NCI-H2196 treated with DMSO at 0.1 percent for 48 hours (cell line): ENCODE measurements around the gene FMOD.
A peak's percentile ranks its signal among the peaks of the same experiment; 100 is the strongest.

ENCODE experiments used
- DNase-seq: peaks from one replicate; lab custom pipeline; 2025; ENCODE audit not compliant: unreplicated experiment; lab: John Stamatoyannopoulos, UW

FMOD gene

DNA sequence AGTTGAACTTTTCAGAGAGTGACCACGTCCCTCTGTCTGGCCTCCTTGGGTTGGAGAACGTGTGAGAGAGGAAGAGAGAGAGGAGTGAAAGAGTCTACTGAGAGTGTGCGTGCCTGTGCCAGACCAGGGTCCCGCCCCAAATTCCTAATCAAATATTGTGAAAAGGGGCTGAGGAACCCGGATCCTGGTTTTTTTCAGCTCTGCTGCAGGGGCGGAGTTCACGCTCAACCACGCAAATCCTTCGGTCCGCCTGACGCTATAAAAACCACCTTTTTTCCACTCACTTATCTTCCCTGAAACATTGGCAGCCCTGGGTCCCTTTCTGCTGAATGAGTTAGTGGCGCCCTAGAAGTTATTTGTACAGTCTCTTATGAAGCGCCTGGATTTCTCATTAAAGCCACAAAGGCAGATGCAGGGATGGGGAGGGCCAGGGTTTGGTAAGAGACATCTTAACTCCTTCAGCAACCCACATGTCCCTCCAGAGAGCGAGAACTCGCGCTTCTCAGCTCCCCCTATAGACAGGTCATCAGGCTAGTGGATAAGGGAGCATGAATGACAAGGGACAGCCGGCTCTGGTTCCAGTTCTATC, at the start of gene FMOD:
Gene FMOD (minus strand): TSS at position 86 of the 589 bp plus-strand sequence. CDS start 2,852 bp downstream, outside the sequence.
- DNase-seq: no peak

DNA sequence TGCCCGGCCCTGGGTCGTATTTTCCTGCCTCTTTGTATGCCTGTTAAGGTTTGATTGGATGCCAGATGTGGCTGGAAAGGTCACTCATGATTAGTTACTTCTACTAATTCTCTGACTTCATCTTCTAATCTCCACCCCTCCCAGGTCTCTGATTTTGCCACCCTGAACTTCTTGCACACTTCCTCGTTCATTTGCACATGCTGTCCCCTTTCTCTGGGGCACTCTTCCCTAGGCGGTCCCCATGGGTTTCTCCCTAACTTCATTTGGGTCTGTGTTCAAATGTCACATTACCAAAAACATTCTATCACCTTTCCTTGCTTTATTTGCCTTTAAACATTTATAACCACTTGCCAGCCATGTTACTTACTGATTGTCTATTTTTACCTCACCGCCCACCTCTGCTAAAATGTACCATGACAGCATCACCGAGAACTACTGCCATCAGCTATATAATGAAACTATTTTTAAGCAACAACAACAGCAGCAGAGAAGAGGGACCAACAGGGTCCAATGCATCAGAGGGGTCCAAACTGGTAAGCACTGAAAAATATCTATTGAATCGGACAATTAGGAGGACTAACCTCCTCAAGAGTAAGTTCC, 45.8 kb upstream of the FMOD start:
- no peak for DNase-seq

DNA sequence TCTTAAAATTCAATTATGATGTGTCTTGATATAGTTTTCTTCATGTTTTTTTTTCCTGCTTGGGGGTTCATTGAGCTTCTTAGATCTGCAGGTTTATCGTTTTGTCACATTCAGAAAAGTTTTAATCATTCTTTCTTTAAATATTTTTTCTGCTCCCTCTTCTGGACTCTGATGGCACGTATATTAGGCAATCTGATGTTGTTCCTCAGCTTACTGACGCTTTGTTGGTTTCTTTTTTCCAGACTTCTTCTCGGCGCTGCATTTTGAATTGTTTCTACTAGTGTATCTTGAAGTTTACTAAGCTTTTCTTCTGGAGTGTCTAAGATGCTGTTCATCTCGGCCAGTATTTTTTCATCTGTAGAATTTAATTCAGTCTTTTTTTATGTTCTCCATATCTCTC, 44.8 kb upstream of the FMOD start:
- no peak for DNase-seq

DNA sequence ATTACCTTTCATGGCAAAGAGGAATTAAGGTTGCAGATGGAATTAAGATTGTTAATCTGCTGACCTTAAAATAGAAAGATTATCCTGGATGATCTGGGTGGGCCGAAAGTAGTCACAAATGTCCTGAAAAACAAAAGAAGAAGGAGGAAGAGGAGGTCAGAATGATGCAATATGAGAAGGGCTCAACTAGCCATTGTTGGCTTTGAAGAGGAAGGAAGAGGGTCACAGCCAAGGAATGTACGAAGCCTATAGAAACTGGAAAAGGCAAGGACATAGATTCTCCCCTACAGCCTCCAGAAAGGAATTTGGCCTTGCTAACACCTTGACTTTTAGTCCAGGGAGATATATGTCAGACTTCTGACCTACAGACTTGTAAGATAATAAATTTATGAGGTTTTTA, 39.4 kb upstream of the FMOD start:
- DNase-seq: no peak

DNA sequence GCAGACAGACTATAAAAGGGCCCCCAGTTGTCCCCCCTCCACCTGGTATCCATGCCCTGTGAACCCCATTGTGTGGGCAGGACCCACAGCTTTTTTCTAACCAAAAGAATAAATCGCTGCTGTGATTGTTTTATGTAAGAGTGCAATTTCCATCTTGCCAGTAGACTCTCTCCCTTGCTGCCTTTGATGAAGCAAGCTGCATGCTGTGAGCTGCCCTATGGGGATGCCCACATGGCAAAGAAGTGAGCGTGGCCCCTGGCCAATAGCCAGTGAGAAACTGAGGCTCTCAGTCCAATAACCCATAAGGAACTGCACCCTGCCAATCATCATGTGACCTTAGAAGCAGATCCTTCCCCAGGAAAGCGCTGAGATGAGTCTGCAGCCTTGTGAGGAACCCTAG, 37.8 kb upstream of the FMOD start:
- no peak for DNase-seq

DNA sequence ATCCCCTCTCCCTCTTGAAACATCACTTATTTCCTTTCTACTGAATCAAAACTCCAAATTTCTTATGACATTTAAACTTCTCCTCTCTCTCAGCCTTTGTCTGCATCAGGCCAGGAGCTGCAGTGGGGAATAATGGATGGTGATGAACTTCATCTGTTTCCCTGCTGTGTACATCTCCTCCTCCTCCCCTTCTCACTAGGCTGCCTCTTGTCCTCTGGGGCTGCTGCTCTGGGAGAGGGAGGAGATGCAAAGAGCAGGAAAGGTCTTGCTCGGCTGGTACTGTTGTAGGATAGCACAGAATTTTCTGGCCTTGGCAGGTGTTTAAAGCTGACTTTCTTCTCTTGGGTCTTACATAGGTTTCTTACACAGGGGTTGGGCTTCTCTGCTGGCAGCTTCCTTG, 31.1 kb upstream of the FMOD start:
- no peak for DNase-seq

DNA sequence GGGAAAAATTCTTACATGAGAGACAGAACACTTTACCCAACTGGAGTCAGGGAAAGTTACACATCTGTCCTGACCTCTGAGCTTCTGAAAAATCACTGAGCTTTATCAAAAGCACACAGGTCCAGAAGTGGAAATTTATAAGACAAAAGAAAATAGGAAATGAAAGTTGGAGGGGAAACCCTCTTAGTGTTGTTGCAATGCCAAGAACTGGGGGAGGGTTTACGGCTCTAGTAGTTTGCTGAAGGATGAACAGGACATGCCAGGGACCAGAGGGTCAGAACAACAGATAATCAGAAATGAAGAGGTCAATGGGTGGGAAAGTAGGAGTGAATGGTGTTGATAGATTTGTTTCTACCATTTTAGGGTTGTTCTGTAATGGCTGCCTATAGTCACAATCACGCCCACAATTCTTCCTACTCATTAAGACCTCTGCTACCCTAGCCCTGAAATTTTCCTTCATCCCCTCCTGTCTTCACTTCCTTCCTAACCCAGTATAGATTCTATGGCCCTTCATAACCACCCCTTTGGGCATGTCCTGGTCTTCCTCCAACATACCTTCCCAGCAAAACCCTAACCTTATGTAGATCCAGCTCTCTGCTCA, 30.3 kb upstream of the FMOD start:
- DNase-seq: no peak

DNA sequence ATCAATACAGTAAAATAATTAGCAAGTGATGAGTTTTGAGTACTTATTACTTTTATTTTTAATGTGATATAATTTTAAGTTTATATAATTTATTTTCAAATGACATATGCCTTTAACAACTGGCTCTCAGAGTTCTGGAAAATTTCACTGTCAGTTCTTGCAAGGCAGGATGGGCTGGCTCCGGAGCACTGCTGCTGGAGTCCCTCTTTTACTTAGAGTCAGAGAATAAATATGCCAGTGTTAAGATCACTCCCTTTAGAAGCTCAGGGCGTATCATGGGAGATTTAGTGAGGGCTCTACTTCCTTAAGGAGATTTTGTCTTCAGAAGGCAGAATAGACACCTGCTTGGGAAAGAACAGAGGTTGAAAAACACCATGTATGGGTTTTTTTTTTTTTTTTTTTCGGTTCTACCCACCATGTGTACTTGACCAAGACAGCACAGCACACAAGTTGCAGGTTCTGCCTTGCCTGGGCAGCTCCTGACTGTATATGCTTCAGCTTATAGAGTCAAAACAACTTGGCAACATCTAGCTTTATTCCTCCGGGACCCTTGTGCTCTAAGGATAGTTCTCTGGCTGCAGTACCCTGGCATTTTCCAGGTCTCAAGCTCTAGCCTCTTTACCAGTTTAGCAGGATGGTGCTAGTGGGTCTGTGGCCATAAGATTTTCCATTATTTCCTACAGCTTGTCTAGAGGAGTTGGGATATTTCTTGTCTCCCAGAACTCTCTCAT, 29.7 kb upstream of the FMOD start:
- no peak for DNase-seq

DNA sequence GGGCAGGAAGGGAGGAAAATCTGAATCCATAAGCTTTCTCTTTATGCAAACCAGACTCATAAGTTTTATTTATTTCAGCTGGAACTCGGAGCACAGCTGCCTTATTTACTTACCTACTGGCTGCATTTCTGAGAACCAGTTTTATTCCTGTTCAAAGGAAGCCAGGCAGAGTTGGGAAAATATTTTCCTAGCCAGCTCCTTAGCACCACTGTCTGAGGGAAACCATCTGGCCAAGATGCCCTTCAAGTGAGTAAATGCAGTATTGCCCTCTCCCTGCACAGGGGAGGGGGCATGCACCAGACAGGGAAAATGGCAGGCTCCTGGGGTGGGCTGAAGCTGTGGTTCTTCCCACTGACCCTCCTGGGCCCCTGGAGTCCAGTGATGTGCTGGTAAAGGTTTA, 28.9 kb upstream of the FMOD start:
- DNase-seq: no peak

DNA sequence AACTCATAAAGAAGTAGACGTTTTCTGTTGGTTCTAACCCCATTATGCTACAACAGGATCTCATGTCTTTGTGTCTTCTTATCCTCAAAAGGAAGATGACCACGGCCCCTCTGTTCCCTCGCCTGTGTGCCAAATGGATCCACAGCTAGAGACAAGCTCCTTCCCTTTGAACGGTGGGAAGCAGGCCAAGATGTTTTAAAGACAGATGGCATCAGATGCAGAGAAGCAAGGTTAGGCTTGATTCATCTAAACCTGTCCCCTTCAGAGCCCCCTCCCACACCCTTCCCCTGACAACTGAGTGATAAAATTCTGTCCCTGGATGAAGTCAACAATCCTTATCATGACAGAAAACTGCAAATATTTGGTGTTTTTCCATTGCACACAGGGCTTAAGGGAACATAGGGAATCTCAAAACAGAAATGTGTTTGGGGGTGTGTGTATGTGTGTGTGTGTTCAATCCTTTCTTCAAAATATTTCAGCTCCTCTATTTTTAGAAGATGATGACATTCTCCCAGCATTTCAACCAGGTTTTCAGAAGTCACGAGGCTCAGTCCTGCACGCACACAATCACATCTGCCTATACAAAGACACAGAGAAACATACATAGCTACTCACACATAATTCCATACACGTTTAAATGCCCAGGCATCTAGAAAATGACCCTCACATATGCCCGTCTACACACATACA, 27.8 kb upstream of the FMOD start:
- no peak for DNase-seq

DNA sequence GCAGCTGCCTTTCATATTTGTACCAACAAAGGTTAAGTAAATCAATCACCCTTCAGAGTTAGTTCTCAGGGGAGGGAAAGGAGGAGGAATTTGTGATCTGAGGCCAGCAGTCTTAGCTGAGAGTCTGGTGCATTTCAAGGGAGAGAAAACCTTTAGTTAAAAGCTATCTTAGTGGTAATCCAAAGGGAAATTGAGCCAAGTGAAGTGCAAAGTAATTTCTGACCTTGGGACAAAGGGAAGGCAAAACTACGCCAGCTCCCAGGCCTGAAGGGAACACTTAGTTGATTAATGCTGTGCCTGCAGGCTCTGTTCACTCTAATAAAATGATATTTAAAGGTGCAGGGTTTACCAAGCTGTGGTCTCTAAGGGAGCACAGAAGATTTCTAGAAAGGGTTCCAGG, 23.1 kb upstream of the FMOD start:
- DNase-seq: no peak

DNA sequence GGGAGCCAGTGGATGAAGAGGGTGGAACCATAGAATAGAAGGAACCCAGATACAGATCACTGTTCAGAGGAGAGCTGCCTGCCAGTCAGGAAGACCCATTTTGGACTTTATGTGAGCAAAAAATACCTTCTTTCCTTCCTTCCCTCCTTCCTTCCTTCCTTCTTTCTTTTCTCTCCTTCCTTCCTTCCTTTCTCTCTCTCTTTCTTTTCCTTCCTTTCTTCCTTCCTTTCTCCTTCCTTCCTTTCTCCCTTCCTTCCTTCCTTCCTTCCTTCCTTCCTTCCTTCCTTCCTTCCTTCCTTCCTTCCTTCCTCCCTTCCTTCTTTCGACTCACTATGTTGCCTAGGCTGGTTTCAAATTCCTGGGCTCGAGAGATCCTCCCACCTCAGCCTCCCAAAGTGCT, 22.1 kb upstream of the FMOD start:
- DNase-seq: no peak

DNA sequence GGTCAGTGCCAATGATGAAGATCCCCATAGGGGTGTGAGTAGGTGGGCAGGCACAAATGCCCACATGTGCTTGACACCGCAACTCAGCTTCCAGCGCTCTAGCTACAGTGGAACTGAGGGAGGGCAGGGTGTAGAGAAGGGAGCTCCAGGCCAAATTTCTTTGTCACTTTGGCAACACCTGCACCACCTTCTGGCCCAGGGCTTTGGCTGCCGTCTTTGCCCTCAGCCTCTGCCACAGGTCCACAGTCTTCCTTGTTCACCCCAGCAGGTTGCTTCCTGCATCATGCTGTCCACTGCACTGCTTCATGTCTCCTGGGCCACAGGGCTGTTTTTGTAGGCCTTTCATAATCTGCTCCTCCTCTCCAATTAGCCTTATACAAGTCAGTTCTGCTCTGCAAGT, 20.4 kb upstream of the FMOD start:
- DNase-seq: no peak

DNA sequence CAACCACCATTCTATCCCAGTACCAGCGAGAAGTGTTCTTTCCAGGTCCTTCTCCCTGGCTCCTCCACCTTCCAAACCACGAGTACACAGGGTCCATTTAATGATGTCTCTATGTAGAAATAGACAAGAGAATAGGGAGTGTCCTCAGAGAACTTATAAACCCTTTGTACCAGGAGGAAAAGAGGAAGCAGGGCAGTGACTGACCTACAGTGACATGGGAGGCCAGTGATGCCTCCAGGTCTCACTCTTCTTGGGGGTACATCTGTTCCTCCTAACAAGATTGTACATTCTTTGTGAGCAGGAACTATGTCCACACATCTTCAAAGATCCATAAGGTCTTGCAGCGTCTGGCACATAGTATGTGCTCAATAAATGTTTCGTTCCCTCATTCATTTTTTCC, 18.7 kb upstream of the FMOD start:
- DNase-seq: no peak

DNA sequence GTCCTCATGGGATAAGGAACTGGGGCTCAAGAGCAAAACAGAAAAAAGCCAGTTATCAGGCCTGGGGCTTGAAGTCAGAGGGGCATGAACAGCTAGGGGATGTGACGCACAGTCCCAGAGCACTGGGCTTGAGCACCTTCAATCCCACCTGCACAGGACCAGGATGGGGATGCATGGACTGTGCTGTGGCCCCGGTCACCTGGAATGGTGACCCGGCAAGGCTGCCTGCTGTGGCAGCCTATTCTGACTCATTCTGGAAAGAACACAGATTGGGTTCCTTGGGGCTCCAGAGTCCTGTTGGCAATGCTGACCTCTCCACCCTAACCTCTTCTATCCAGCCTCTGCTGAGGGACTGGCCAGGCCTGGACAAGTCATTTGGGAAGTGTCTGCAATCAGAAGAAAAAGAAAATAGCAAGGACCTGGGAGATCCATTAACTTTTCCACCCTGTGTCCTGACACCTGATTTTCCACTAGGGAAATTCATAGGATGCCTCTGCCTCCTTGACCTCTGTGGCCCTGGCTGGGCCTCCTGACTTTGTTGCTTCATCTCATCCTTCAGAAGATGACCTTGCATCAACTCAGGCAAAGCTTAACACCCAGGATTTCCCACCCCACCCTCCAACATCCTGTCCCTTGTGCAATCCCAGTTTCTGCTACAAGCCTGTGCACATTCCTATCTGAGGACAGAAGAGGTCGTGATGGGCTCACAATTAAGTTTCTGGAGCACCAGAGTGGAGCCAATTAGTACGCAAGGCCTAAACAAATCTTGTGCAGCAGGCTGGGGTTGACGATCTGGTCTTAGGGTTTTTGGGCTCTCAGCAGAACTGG, 17.9 kb upstream of the FMOD start:
- no peak for DNase-seq

DNA sequence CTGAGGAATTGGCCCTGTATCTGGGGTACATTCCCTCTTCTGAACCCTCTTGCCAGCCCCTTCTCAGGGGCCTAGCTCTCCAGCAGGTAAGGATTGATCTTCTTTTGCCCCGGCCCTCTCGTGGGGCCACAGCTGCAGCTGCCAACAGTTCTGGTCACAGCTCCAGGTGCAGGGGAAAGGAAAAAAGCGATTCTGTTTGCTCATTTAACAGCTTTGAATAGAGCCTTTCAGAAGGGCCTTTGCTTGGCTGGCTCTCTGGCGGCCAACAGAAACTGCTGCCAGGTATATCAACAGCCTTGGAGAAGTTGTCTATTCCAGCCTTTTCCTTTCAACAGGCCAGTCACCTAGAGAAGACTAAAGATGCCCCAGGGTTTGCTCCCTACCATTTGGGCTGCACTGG, 16.1 kb upstream of the FMOD start:
- DNase-seq: peak; percentile 82

DNA sequence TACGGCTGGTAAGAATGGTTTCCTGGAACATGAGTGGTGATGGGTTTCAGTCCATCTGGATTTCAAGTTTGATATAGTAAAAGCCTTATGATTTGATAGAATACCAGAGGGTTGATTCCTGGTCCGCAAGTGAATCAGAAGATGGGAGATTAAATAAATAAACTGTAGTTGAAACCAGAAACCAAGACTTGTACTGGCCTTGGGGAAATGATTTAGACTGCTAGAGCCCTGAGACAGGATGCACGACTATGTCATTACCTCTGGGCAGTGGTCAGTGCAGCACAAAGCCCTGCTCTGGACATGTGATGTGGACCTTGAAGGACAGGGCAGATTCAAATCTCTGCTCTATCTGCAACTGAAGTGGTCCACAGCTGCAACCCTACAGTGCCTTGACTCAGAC, 15.6 kb upstream of the FMOD start:
- no peak for DNase-seq

DNA sequence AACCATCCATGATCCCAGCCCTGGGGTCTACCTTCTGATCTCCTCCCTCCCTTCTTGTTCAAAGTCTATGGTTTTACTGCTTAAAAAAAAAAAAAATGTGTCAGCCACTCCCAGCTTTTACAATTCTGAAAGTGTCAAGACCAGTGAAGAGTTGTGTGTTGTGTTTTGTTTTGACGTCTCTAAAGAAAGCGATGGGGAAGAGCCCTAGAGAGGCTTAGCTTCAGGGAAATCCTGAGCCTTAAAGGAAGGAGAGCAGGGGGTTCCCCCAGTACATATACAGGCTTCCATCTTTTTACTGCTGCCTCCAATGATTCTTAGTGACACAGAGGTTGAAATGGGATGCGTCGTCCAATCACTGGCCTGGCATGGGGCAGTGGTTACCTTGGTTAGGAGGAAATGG, 13.9 kb upstream of the FMOD start:
- no peak for DNase-seq

DNA sequence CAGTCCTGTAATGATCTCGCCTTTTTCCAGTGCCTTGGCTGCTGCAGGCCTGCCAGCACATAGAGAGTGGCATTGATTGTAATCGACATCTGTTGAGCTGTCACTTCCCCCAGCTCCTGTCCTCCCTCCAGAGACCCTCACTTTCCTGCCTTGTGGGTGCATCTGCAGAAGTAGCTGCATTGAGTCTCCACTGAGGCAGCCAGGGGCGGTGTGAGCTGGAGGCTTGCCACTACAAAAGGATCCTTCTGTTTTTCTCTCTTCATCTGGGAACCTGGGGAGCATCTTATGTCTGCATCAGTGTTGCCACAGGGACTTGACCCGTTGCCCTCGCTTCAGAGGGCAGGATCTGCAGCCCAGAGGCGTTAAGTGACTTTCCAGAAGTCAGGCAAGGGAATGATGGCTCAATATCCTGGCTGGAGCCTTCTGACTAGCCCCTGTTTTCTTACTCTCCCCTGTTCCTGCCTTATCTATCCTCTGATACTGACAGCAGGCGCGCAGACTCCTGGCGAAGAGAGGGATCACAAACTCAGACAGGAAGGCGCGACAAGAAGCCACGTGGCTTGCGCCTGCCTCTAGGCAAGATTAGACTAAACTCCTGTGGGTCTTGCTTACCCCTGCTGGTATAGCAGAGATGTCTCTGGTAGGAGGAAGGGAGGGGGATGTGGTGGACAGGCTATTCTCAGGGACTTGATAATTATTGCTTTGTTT, 13.3 kb upstream of the FMOD start:
- no peak for DNase-seq

DNA sequence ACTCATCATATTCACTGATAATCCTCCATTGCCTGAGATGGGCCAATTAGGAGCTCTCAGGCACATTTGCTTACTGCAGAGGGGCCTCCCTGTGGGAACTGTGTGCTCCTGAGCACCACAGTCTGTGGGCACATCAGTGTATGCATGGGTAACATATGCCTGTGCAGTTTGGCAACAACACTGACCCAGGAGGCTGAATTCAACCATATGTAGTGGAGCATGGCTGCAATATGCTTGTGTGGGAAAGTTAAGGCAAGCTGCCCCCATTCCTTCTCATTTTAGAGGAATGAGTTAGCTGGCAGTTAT, 11.8 kb upstream of the FMOD start:
- DNase-seq: no peak
